Caki2 (cell line): ENCODE measurements around the gene IQGAP2. TPM values are rescaled to one million over a fixed set of nuclear protein-coding genes. Genes with fewer than 3 reads are reported as not detected.

ENCODE experiments used
- DNase-seq: peaks from one replicate; pipeline ENCODE4 v3.0.0-alpha.2; 2015; ENCODE audit warnings: low read depth
- in situ Hi-C: cut with HindIII; loops from 2 replicates; pipeline ENCODE4 v1.10.0; 2016; ENCODE audit warnings: low sequenced_read_pairs, low pct_unique_long_range_greater_than_20kb, mixed read lengths
- total RNA-seq: library from RNA; depleted of rRNA; stranded (reverse); fragments of >200 nt; shearing (Covaris generic); gene quantifications from 2 replicates; pipeline ENCODE4 v1.2.3, GENCODE V29; 2014; ENCODE audit warnings: low replicate concordance; rRNA removed

IQGAP2 gene
- total RNA-seq, 1 experiment from 2014 or later = 0.20 TPM

DNA sequence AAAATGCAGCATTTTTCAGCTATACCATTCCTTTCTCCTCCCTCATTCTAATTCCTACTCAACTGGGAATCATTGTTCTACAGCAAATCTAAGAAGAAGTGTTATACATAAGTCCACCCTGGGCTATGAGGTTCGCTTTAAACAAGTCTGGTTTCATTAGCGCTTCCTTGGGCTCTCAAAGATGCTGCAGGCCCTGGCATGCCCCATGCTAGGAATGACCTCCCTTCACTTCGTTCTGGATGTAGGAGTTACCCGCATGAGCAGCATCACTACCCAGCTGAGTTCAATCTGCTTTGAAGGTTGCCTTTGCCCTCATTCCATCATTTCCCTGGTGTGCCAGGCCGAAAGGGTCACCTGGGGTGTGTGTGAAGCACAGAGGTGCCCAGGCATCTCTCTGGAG lies 348.2 kb downstream of the IQGAP2 start:
- in situ Hi-C loops = no loop called here
- DNase-seq = no peak

DNA sequence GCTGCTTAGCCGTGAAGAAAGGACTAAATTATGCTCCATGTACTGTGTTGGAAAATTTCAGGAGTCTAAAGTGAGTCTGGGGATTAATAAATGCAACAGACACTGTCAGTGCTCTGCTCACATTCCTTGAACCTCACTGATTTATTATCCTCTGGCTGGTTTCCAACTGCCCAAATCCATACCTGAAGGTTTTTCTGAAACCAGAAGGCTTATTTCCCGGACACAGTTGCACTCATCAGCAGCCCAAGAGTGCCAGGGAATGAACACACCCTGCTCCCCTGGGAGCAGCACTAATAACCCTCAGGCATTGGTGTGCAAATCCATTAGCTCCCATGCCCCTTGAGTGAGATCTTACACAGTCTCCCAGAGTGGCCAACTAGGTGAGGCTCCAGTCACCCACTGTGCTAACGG lies 351.6 kb downstream of the IQGAP2 start:
- no peak for DNase-seq
- in situ Hi-C loops = no loop called here

DNA sequence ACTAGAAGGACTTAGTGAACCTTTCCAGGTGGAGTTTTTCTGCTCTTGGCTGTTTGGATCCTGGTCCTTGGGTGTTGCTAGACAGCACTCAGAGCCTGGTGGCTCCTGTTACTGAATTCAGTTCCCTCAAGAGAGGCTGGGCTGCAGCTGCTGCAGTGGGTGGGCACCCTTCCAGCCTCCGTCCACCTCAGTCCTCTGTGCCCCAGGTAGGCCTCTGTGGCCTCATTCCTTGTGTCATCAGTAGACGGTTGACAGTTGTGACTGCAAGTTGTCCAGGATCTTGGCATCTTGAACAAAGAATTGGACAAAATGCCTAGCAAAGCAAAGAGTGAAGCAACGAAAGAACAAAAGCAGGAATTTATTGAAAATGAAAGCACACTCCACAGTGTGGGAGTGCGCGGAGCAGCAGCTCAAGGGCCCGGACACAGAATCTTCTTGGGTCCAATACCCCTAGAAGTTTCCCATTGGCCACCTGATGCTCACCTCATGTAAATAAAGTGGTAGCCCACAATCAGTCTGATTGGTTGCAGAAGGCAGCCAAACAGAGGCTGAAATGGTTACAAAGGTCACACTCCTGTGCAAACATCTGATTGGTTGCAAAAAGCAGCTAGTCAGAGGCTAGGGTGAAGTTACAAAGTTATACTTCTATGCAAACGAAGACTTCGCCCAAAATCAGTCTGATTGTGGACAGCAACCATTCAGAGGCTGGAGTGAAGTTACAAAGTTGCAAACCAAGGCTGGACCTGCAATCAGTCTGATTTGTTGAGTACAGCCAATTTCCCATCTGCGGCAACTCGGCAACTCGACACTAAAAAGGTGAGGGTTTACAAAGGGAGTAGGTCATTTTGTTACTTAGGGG lies 352.9 kb downstream of the IQGAP2 start:
- DNase-seq = no peak
- in situ Hi-C loops = no loop called here

DNA sequence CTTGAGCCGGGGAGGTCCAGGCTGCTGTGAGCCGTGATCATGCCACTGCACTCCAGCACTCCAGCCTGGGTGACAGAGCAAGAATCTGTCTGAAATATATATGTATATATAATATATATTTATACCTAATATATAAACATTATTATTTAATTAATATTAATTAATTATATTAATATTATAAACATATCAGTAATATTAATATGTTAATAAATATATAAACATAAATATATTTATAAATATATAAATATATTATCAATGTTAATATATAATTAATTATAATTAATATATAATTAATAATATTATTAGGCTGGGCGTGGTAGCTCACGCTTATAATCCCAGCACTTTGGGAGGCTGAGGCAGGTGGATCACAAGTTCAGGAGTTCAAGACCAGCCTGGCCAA lies 354.0 kb downstream of the IQGAP2 start:
- no peak for DNase-seq
- in situ Hi-C loops = no loop called here

Other genes with a start within 250 kb of the IQGAP2 start
- gene F2RL2, start 220.1 kb downstream of the IQGAP2 start, total RNA-seq = 2.8 and 11.2 TPM in 2 replicates